Measurements from ENCODE around the gene CSF3R.

- TF ChIP-seq RAD21 (IDR thresholded peaks at IDR 0.05; ENCODE audit: low read length) = no peak
- TF ChIP-seq POLR2A (IDR thresholded peaks at IDR 0.05; ENCODE audit: low read depth, low read length) = no peak
- TF ChIP-seq CTCF (conservative IDR thresholded peaks at IDR 0.05; ENCODE audit: low read depth, low read length) = no peak
- no peak for TF ChIP-seq RCOR1 (IDR thresholded peaks at IDR 0.05; ENCODE audit: insufficient replicate concordance, low read length)
- no peak for TF ChIP-seq RFX5 (IDR thresholded peaks at IDR 0.05; ENCODE audit: low read depth, low read length)
- TF ChIP-seq SMC3 (IDR thresholded peaks at IDR 0.05; ENCODE audit: low read depth, low read length) = no peak
Observed at GRCh38 chr1:36480161-36480560, 2.6 kb downstream of the CSF3R start.

Measured in IMR-90 (cell line).